ENCODE data around the gene SUSD5. TPM values are rescaled to one million over a fixed set of nuclear protein-coding genes. Genes with fewer than 3 reads are reported as not detected.
"Not testable (repeated sequence)": the region's sequence is repeated elsewhere in the genome, so short reads cannot be mapped to it uniquely, and the experiment has no call there.

SUSD5 gene
- total and polyA plus RNA-seq, 7 experiments from 2014 or later, result 0.25 TPM; not detected in 6

- H3K36me3 Mint-ChIP-seq, result peaks cover 8 to 65% (median 35%) of the 10 kb centered on the region in 5 donors
- DNase-seq; H3K4me3 Mint-ChIP-seq; H3K9me3 ChIP-seq (ENCODE audit: control insufficient read depth in 2 of 3, low read length in 3 of 3); H3K27ac Mint-ChIP-seq; H3K4me1 Mint-ChIP-seq; H3K4me3 ChIP-seq (ENCODE audit: low read length); H3K9me3 Mint-ChIP-seq; H3K27ac ChIP-seq (ENCODE audit: low read depth, low read length); H3K27me3 ChIP-seq (ENCODE audit: control insufficient read depth in 2 of 2, insufficient read depth in 2 of 2, low read length in 2 of 2); H3K4me1 ChIP-seq (ENCODE audit: control insufficient read depth in 2 of 2, insufficient read depth in 2 of 2, low read length in 2 of 2); POLR2A ChIA-PET; H3K27me3 Mint-ChIP-seq; ATAC-seq; intact Hi-C loops (cut with micrococcal nuclease): not testable (repeated sequence)
- CTCF ChIA-PET, result interaction anchor here (0.7 kb wide), 1 partner anchor 12 kb away, joined by 3 read pairs; no protein-coding TSS in a partner anchor
- H3K36me3 ChIP-seq (ENCODE audit: control insufficient read depth in 2 of 3, insufficient read depth in 3 of 3, low read length in 3 of 3), result peaks cover 2 to 20% (median 4%) of the 10 kb centered on the region in 3 experiments
These were observed 79.5 kb downstream of the SUSD5 start for GRCh38 chr3:33139006-33139623.

DNA sequence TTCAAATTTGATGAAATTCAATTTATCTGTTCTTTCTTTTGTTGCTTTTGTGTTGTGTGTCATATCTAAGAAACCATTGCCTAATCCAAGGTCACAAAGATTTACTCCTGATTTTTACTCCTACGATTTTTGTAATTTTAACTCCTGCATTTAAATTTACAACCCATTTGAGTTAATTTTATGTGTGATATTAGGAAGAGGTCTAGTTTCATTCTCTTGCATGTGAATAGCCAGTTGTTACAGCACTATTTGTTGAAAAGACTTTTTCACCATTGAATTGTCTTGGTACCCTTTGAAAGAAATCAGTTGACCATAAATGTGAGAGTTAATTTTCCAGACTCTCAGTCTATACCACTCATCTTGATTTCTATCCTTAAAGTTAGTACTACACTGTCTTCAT, 80.9 kb downstream of the SUSD5 start:
- CTCF ChIA-PET, result no interaction called here
- Mint-ChIP-seq H3K4me1 (peaks cover 0 to 11% (median 7%) of the 10 kb centered on the region in 7 donors), H3K9me3 (no peaks in the 10 kb centered on the region)

GRCh38 chr3:33134026-33134625, 84.5 kb downstream of the SUSD5 start:
- DNase-seq, result no peak
- Histone ChIP-seq H3K4me3 (ENCODE audit: low read length) (no peak overlapping the region), H3K4me1 (ENCODE audit: control insufficient read depth in 2 of 2, insufficient read depth in 2 of 2, low read length in 2 of 2) (no peaks in the 10 kb centered on the region), H3K36me3 (ENCODE audit: control insufficient read depth in 2 of 3, insufficient read depth in 3 of 3, low read length in 3 of 3) (peaks cover 4 to 23% (median 4%) of the 10 kb centered on the region in 3 experiments), H3K27ac (ENCODE audit: low read depth, low read length) (no peak overlapping the region), H3K27me3 (ENCODE audit: control insufficient read depth in 2 of 2, insufficient read depth in 2 of 2, low read length in 2 of 2) (no peaks in the 10 kb centered on the region), H3K9me3 (ENCODE audit: control insufficient read depth in 2 of 3, low read length in 3 of 3) (no peaks in the 10 kb centered on the region)
- H3K27me3 Mint-ChIP-seq, result no peaks in the 10 kb centered on the region
- peaks cover 2 to 12% (median 8%) of the 10 kb centered on the region in 7 donors for H3K4me1 Mint-ChIP-seq
- H3K27ac Mint-ChIP-seq, result no peak overlapping the region
- intact Hi-C loops (cut with micrococcal nuclease), result loop anchor here in 1 of 2 donors (5.0 kb wide), 1 partner anchor 118 kb away; no protein-coding TSS in a partner anchor
- CTCF ChIA-PET, result interaction anchor here (0.5 kb wide), 1 partner anchor 434 kb away, joined by 5 read pairs; no protein-coding TSS in a partner anchor
- no peak overlapping the region for H3K4me3 Mint-ChIP-seq
- peaks cover 0 to 48% (median 27%) of the 10 kb centered on the region in 5 donors for H3K36me3 Mint-ChIP-seq
- POLR2A ChIA-PET, result no interaction called here
- no peaks in the 10 kb centered on the region for H3K9me3 Mint-ChIP-seq
- ATAC-seq, result no peak

More for the DNA sequence above, 80.9 kb downstream of the SUSD5 start:
- ATAC-seq (no peak), DNase-seq (no peak)
- intact Hi-C loops (cut with micrococcal nuclease), result no loop called here
- no peak overlapping the region for H3K4me3 ChIP-seq (ENCODE audit: low read length)
- no peaks in the 10 kb centered on the region for H3K27me3 ChIP-seq (ENCODE audit: control insufficient read depth in 2 of 2, insufficient read depth in 2 of 2, low read length in 2 of 2)
- Mint-ChIP-seq H3K27ac (no peak overlapping the region), H3K36me3 (peaks cover 4 to 64% (median 29%) of the 10 kb centered on the region in 5 donors), H3K27me3 (no peaks in the 10 kb centered on the region), H3K4me3 (no peak overlapping the region)
- POLR2A ChIA-PET, result no interaction called here
- H3K36me3 ChIP-seq (ENCODE audit: control insufficient read depth in 2 of 3, insufficient read depth in 3 of 3, low read length in 3 of 3), result peaks cover 4 to 23% (median 4%) of the 10 kb centered on the region in 3 experiments
- no peaks in the 10 kb centered on the region for H3K9me3 ChIP-seq (ENCODE audit: control insufficient read depth in 2 of 3, low read length in 3 of 3)
- H3K27ac ChIP-seq (ENCODE audit: low read depth, low read length), result no peak overlapping the region
- no peaks in the 10 kb centered on the region for H3K4me1 ChIP-seq (ENCODE audit: control insufficient read depth in 2 of 2, insufficient read depth in 2 of 2, low read length in 2 of 2)

GRCh38 chr3:33132019-33132360, 86.6 kb downstream of the SUSD5 start:
- Histone ChIP-seq H3K27ac (ENCODE audit: low read depth, low read length) (no peak overlapping the region), H3K4me3 (ENCODE audit: low read length) (no peak overlapping the region), H3K9me3 (ENCODE audit: control insufficient read depth in 2 of 3, low read length in 3 of 3) (no peaks in the 10 kb centered on the region), H3K27me3 (ENCODE audit: control insufficient read depth in 2 of 2, insufficient read depth in 2 of 2, low read length in 2 of 2) (no peaks in the 10 kb centered on the region), H3K4me1 (ENCODE audit: control insufficient read depth in 2 of 2, insufficient read depth in 2 of 2, low read length in 2 of 2) (no peaks in the 10 kb centered on the region), H3K36me3 (ENCODE audit: control insufficient read depth in 2 of 3, insufficient read depth in 3 of 3, low read length in 3 of 3) (peaks cover 4 to 23% (median 4%) of the 10 kb centered on the region in 3 experiments)
- Mint-ChIP-seq H3K36me3 (peaks cover 0 to 43% (median 21%) of the 10 kb centered on the region in 5 donors), H3K9me3 (no peaks in the 10 kb centered on the region), H3K4me3 (no peak overlapping the region), H3K4me1 (peaks cover 2 to 12% (median 11%) of the 10 kb centered on the region in 7 donors), H3K27ac (no peak overlapping the region), H3K27me3 (no peaks in the 10 kb centered on the region)
- intact Hi-C loops (cut with micrococcal nuclease), result loop anchor here in 1 of 2 donors (5.0 kb wide), 1 partner anchor 120 kb away; no protein-coding TSS in a partner anchor
- ATAC-seq (no peak), DNase-seq (no peak)
- POLR2A ChIA-PET, result no interaction called here
- CTCF ChIA-PET, result interaction anchor here (0.5 to 2.5 kb wide), 13 partner anchors 8 to 655 kb away, joined by 3 to 27 read pairs (median 3); partner anchors contain the start of genes GLB1 and TMPPE

- ChIA-PET POLR2A (no interaction called here), CTCF (interaction anchor here (0.6 to 2.5 kb wide), 14 partner anchors 9 to 655 kb away, joined by 3 to 27 read pairs (median 3); partner anchors contain the start of genes GLB1 and TMPPE)
- Mint-ChIP-seq H3K27ac (no peak overlapping the region), H3K36me3 (peaks cover 2 to 40% (median 19%) of the 10 kb centered on the region in 5 donors), H3K9me3 (no peaks in the 10 kb centered on the region), H3K4me3 (no peak overlapping the region), H3K4me1 (peaks cover 2 to 12% (median 11%) of the 10 kb centered on the region in 7 donors), H3K27me3 (no peaks in the 10 kb centered on the region)
- ATAC-seq (peak; percentile 80), DNase-seq (peak in 6 of 9 donors; percentile 5 to 46 (median 37))
- Histone ChIP-seq H3K9me3 (ENCODE audit: control insufficient read depth in 2 of 3, low read length in 3 of 3) (no peaks in the 10 kb centered on the region), H3K4me1 (ENCODE audit: control insufficient read depth in 2 of 2, insufficient read depth in 2 of 2, low read length in 2 of 2) (no peaks in the 10 kb centered on the region), H3K4me3 (ENCODE audit: low read length) (no peak overlapping the region), H3K36me3 (ENCODE audit: control insufficient read depth in 2 of 3, insufficient read depth in 3 of 3, low read length in 3 of 3) (peaks cover 4 to 23% (median 4%) of the 10 kb centered on the region in 3 experiments), H3K27ac (ENCODE audit: low read depth, low read length) (no peak overlapping the region), H3K27me3 (ENCODE audit: control insufficient read depth in 2 of 2, insufficient read depth in 2 of 2, low read length in 2 of 2) (no peaks in the 10 kb centered on the region)
- intact Hi-C loops (cut with micrococcal nuclease), result loop anchor here (1.0 to 5.0 kb wide), 7 partner anchors 121 to 656 kb away; no protein-coding TSS in a partner anchor
These were observed 87.1 kb downstream of the SUSD5 start for GRCh38 chr3:33131331-33132018.

- no peaks in the 10 kb centered on the region for H3K4me1 ChIP-seq (ENCODE audit: control insufficient read depth in 2 of 2, insufficient read depth in 2 of 2, low read length in 2 of 2)
- Mint-ChIP-seq H3K4me3 (no peak overlapping the region), H3K27ac (no peak overlapping the region), H3K4me1 (peaks cover 2 to 12% (median 11%) of the 10 kb centered on the region in 7 donors), H3K9me3 (no peaks in the 10 kb centered on the region), H3K27me3 (no peaks in the 10 kb centered on the region), H3K36me3 (peaks cover 7 to 43% (median 13%) of the 10 kb centered on the region in 5 donors)
- no peak overlapping the region for H3K4me3 ChIP-seq (ENCODE audit: low read length)
- no peaks in the 10 kb centered on the region for H3K27me3 ChIP-seq (ENCODE audit: control insufficient read depth in 2 of 2, insufficient read depth in 2 of 2, low read length in 2 of 2)
- H3K27ac ChIP-seq (ENCODE audit: low read depth, low read length), result no peak overlapping the region
- ATAC-seq, result no peak
- H3K36me3 ChIP-seq (ENCODE audit: control insufficient read depth in 2 of 3, insufficient read depth in 3 of 3, low read length in 3 of 3), result peaks cover 2 to 20% (median 4%) of the 10 kb centered on the region in 3 experiments
- CTCF ChIA-PET, result interaction anchor here (0.6 to 2.5 kb wide), 3 partner anchors 392 to 663 kb away, joined by 3 to 27 read pairs (median 3); no protein-coding TSS in a partner anchor
- DNase-seq, result no peak
- POLR2A ChIA-PET, result no interaction called here
- intact Hi-C loops (cut with micrococcal nuclease), result loop anchor here in 1 of 2 donors (5.0 kb wide), 1 partner anchor 122 kb away; no protein-coding TSS in a partner anchor
- H3K9me3 ChIP-seq (ENCODE audit: control insufficient read depth in 2 of 3, low read length in 3 of 3), result no peaks in the 10 kb centered on the region
These were observed 88.5 kb downstream of the SUSD5 start for GRCh38 chr3:33130144-33130543.

All from naive thymus-derived CD4-positive, alpha-beta T cell (primary cell).